Astrocyte of the cerebellum (primary cell): ENCODE results near the gene ZBP1.

Source experiments
- DNase-seq: peaks from one replicate; pipeline ENCODE4 v3.0.0-alpha.2; 2011; ENCODE audit warnings: low read depth
- H3K4me3 ChIP-seq: 2 replicates; pipeline ENCODE4 v1.5.1; 2011; ENCODE audit warnings: mild to moderate bottlenecking, low read depth, low read length, moderate library complexity
- CTCF ChIP-seq: IDR thresholded peaks from 2 replicates; pipeline ENCODE4 v1.5.1; 2012; ENCODE audit warnings: low read length, low read depth, moderate library complexity, mild to moderate bottlenecking; ENCODE audit errors: missing control alignments
- in situ Hi-C: cut with HindIII; loops from 2 replicates; pipeline ENCODE4 v1.10.0; 2017; ENCODE audit warnings: low sequenced_read_pairs

The ZBP1 gene

GRCh38 chr20:57576617-57577550, 43.3 kb downstream of the ZBP1 start:
- no peak for DNase-seq
- H3K4me3 ChIP-seq, result no peak overlapping the region
- in situ Hi-C loops, result no loop called here
- no peak for TF ChIP-seq CTCF

GRCh38 chr20:57576002-57576401, 44.2 kb downstream of the ZBP1 start:
- H3K4me3 ChIP-seq, result no peak overlapping the region
- no peak for TF ChIP-seq CTCF
- in situ Hi-C loops, result no loop called here
- DNase-seq, result no peak

- no peak for TF ChIP-seq CTCF
- DNase-seq, result no peak
- H3K4me3 ChIP-seq, result no peak overlapping the region
- in situ Hi-C loops, result no loop called here
Observed at GRCh38 chr20:57574954-57575353, 45.3 kb downstream of the ZBP1 start.

- in situ Hi-C loops, result no loop called here
- DNase-seq, result no peak
- TF ChIP-seq CTCF, result no peak
- H3K4me3 ChIP-seq, result no peak overlapping the region
Observed at GRCh38 chr20:57573894-57574293, 46.3 kb downstream of the ZBP1 start.

GRCh38 chr20:57573242-57573641, 47.0 kb downstream of the ZBP1 start:
- DNase-seq, result no peak

GRCh38 chr20:57571782-57572416, 48.3 kb downstream of the ZBP1 start:
- TF ChIP-seq CTCF, result no peak
- in situ Hi-C loops, result no loop called here
- H3K4me3 ChIP-seq, result no peak overlapping the region
- no peak for DNase-seq

More at GRCh38 chr20:57573242-57573641, 47.0 kb downstream of the ZBP1 start:
- in situ Hi-C loops, result no loop called here
- TF ChIP-seq CTCF, result no peak
- no peak overlapping the region for H3K4me3 ChIP-seq
